ENCODE measurements around the gene SLC37A2. TPM values are rescaled to one million over a fixed set of nuclear protein-coding genes. Genes with fewer than 3 reads are reported as not detected.

SLC37A2 gene
- total and polyA plus RNA-seq, 7 donors: 1.2 to 14.1 (median 5.8) TPM

- no peak for TF ChIP-seq POLR2AphosphoS5 (IDR thresholded peaks at IDR 0.05)
- no peak for TF ChIP-seq POLR2A (IDR thresholded peaks at IDR 0.05)
- no peak for TF ChIP-seq EP300 (IDR thresholded peaks at IDR 0.05)
- TF ChIP-seq CTCF (IDR thresholded peaks at IDR 0.05): no peak
- no peak for DNase-seq
- H3K27me3 ChIP-seq: peaks cover 0 to 10% (median 0%) of the 10 kb centered on the region in 3 donors
- no peaks in the 10 kb centered on the region for H3K4me1 ChIP-seq
- H3K9me3 ChIP-seq: no peaks in the 10 kb centered on the region
- H3K4me3 ChIP-seq: no peak overlapping the region
- no peaks in the 10 kb centered on the region for H3K36me3 ChIP-seq
- no peak overlapping the region for H3K27ac ChIP-seq
- intact Hi-C loops (cut with DNase I): no loop called here
Observed at GRCh38 chr11:125136001-125136400, 72.9 kb downstream of the SLC37A2 start.

GRCh38 chr11:125138966-125139365 is 75.9 kb downstream of the SLC37A2 start:
- 74 to 83% methylated on average over 8 of the region's 8 CpGs for WGBS, 2 donors
- peaks cover 0 to 6% (median 2%) of the 10 kb centered on the region in 4 donors for H3K4me1 ChIP-seq
- H3K27me3 ChIP-seq: peaks cover 0 to 17% (median 0%) of the 10 kb centered on the region in 3 donors
- no peaks in the 10 kb centered on the region for H3K9me3 ChIP-seq
- H3K4me3 ChIP-seq: no peak overlapping the region
- TF ChIP-seq EP300 (IDR thresholded peaks at IDR 0.05) (no peak), POLR2AphosphoS5 (IDR thresholded peaks at IDR 0.05) (no peak), POLR2A (IDR thresholded peaks at IDR 0.05) (no peak), CTCF (IDR thresholded peaks at IDR 0.05) (no peak)
- no peak for DNase-seq
- no peak overlapping the region for H3K27ac ChIP-seq
- intact Hi-C loops (cut with DNase I): no loop called here
- H3K36me3 ChIP-seq: no peaks in the 10 kb centered on the region

GRCh38 chr11:125139778-125140177 is 76.7 kb downstream of the SLC37A2 start:
- H3K9me3 ChIP-seq: no peaks in the 10 kb centered on the region
- DNase-seq: no peak
- TF ChIP-seq POLR2AphosphoS5 (IDR thresholded peaks at IDR 0.05) (no peak), EP300 (IDR thresholded peaks at IDR 0.05) (no peak), CTCF (IDR thresholded peaks at IDR 0.05) (no peak), POLR2A (IDR thresholded peaks at IDR 0.05) (no peak)
- H3K27ac ChIP-seq: no peak overlapping the region
- H3K27me3 ChIP-seq: peaks cover 0 to 17% (median 0%) of the 10 kb centered on the region in 3 donors
- no peaks in the 10 kb centered on the region for H3K36me3 ChIP-seq
- WGBS, 2 donors: 51 to 70% methylated on average over 3 of the region's 3 CpGs
- no peak overlapping the region for H3K4me3 ChIP-seq
- H3K4me1 ChIP-seq: peaks cover 0 to 6% (median 2%) of the 10 kb centered on the region in 4 donors
- intact Hi-C loops (cut with DNase I): loop anchor here (2.0 kb wide), 1 partner anchor 47 kb away; no protein-coding TSS in a partner anchor

Other genes with a start within 250 kb of the SLC37A2 start
- 10 to 100 TPM in 2 of 4 donors, 1 to 10 TPM in 2; 9.1 to 37.7 (median 10.1) TPM for gene ROBO3, start 197.9 kb upstream of the SLC37A2 start, total RNA-seq
- gene ROBO3, start 197.9 kb upstream of the SLC37A2 start, polyA plus RNA-seq: 1 to 10 TPM; 1.6 to 7.8 (median 2.4) TPM
- 10 to 100 TPM in 2 of 4 donors, 1 to 10 TPM in 2; 8.1 to 13.8 (median 11.0) TPM for gene ROBO4, start 165.4 kb upstream of the SLC37A2 start, total RNA-seq
- 1 to 10 TPM in 2 of 3 donors, under 1 TPM in 1; 0.46 to 6.2 (median 1.2) TPM for gene ROBO4, start 165.4 kb upstream of the SLC37A2 start, polyA plus RNA-seq
- gene HEPN1, start 144.1 kb upstream of the SLC37A2 start, total RNA-seq: not detected
- gene HEPN1, start 144.1 kb upstream of the SLC37A2 start, polyA plus RNA-seq: under 1 TPM in 1 of 3 donors, not detected in 2; 0.04 TPM
- gene HEPACAM, start 127.3 kb upstream of the SLC37A2 start, total RNA-seq: 1 to 10 TPM in 2 of 4 donors, under 1 TPM in 2; 0.27 to 5.5 (median 1.2) TPM
- gene HEPACAM, start 127.3 kb upstream of the SLC37A2 start, polyA plus RNA-seq: under 1 TPM in 1 of 3 donors, not detected in 2; 0.52 TPM
- under 1 TPM; 0.41 to 0.99 (median 0.77) TPM for gene CCDC15, start 109.1 kb upstream of the SLC37A2 start, total RNA-seq
- under 1 TPM; 0.46 to 0.66 (median 0.60) TPM for gene CCDC15, start 109.1 kb upstream of the SLC37A2 start, polyA plus RNA-seq
- gene TMEM218, start 48.3 kb downstream of the SLC37A2 start, total RNA-seq: 10 to 100 TPM; 14.0 to 34.6 (median 26.0) TPM
- 10 to 100 TPM; 12.0 to 23.3 (median 15.6) TPM for gene TMEM218, start 48.3 kb downstream of the SLC37A2 start, polyA plus RNA-seq
- 1 to 10 TPM; 1.4 to 4.7 (median 1.7) TPM for gene PKNOX2, start 101.4 kb downstream of the SLC37A2 start, total RNA-seq
- 1 to 10 TPM in 1 of 3 donors, under 1 TPM in 2; 0.23 to 1.2 (median 0.60) TPM for gene PKNOX2, start 101.4 kb downstream of the SLC37A2 start, polyA plus RNA-seq